H1 (cell line): ENCODE results near the gene RARRES2. TPM values are rescaled to one million over a fixed set of nuclear protein-coding genes. Genes with fewer than 3 reads are reported as not detected.
"Not testable (repeated sequence)": the region's sequence is repeated elsewhere in the genome, so short reads cannot be mapped to it uniquely, and the experiment has no call there.

Source experiments
- CTCF ChIA-PET: fragments of 300-600 bp; sonication (Branson Sonifier 250); formaldehyde crosslinking; loops from one replicate; lab custom pipeline; 2021; ENCODE audit not compliant: partially characterized antibody; lab: Charles Lee
- POLR2A ChIA-PET: fragments of 300-600 bp; sonication (Branson Sonifier 250); formaldehyde crosslinking; loops from one replicate; lab custom pipeline; 2021; ENCODE audit warnings: inconsistent platforms; ENCODE audit not compliant: partially characterized antibody; lab: Charles Lee
- DNase-seq, 2 experiments: peaks; one replicate each; pipeline versions ENCODE4 v3.0.0 to v3.0.0-alpha.2; 2010 to 2022; ENCODE audit warnings: low spot score in 2 of 2, low read depth in 1 of 2, mixed read lengths in 1 of 2
- FAIRE-seq: peaks from 2 replicates; lab custom pipeline; 2011; peaks lifted over from hg19 to GRCh38; lab: Jason Lieb, UNC
- H2AFZ ChIP-seq: 2 replicates; pipeline ENCODE4 v1.8.1; 2012; ENCODE audit warnings: low read length, inconsistent platforms
- H2AK5ac ChIP-seq: 2 replicates; pipeline ENCODE4 v1.6.1; 2013; ENCODE audit warnings: low read depth, low read length
- H2BK120ac ChIP-seq: replicated peaks from 2 replicates; pipeline ENCODE3; 2013; ENCODE audit warnings: low read depth, low read length, inconsistent platforms
- H2BK12ac ChIP-seq: 2 replicates; pipeline ENCODE4 v1.6.1; 2013; ENCODE audit warnings: low read depth, low read length
- H2BK15ac ChIP-seq: 2 replicates; pipeline ENCODE4 v1.6.1; 2013; ENCODE audit warnings: low read length
- H2BK20ac ChIP-seq: 2 replicates; pipeline ENCODE4 v1.6.1; 2013; ENCODE audit warnings: low read length
- H2BK5ac ChIP-seq: 2 replicates; pipeline ENCODE4 v1.6.1; 2013; ENCODE audit warnings: low read depth, low read length
- H3K14ac ChIP-seq: 2 replicates; pipeline ENCODE4 v1.6.1; 2013; ENCODE audit warnings: inconsistent platforms; ENCODE audit not compliant: insufficient read length
- H3K18ac ChIP-seq: 2 replicates; pipeline ENCODE4 v1.6.1; 2013; ENCODE audit warnings: low read length; ENCODE audit errors: extremely low read depth
- H3K23ac ChIP-seq: 2 replicates; pipeline ENCODE4 v1.6.1; 2013; ENCODE audit warnings: inconsistent platforms; ENCODE audit not compliant: insufficient read length
- H3K23me2 ChIP-seq: 2 replicates; pipeline ENCODE4 v1.6.1; 2013; ENCODE audit warnings: low read depth, low read length
- H3K27ac ChIP-seq: 2 replicates; pipeline ENCODE4 v1.6.1; 2011; ENCODE audit warnings: low read depth, low read length, inconsistent platforms
- H3K27me3 ChIP-seq, 4 experiments: replicated peaks in 1 of 4; 1 replicate in 1 of 4; 2 replicates in 3 of 4; pipeline versions ENCODE4 v1.6.1 to v1.8.1; 2011 to 2013; ENCODE audit warnings: low read length in 3 of 4, mild to moderate bottlenecking in 3 of 4, inconsistent platforms in 2 of 4, mixed read lengths in 2 of 4, moderate library complexity in 1 of 4; ENCODE audit not compliant: control insufficient read depth in 3 of 4, insufficient read depth in 3 of 4; ENCODE audit errors: extremely low read depth in 1 of 4
- H3K36me3 ChIP-seq, 4 experiments: 2 replicates each; pipeline versions ENCODE4 v1.6.1 to v1.8.1; 2011 to 2013; ENCODE audit warnings: mild to moderate bottlenecking in 4 of 4, low read length in 3 of 4, moderate library complexity in 2 of 4, control low read depth in 1 of 4, inconsistent platforms in 1 of 4; ENCODE audit not compliant: insufficient read depth in 4 of 4, control insufficient read depth in 2 of 4
- H3K4ac ChIP-seq: replicated peaks from 2 replicates; pipeline ENCODE3; 2013; ENCODE audit warnings: low read length, low read depth, mixed read lengths, inconsistent platforms; ENCODE audit not compliant: insufficient read length
- H3K4me1 ChIP-seq, 4 experiments: replicated peaks in 1 of 4; 1 replicate in 1 of 4; 2 replicates in 3 of 4; pipeline versions ENCODE4 v1.6.1 to v1.8.1; 2011 to 2013; ENCODE audit warnings: low read length in 3 of 4, inconsistent platforms in 2 of 4, mixed read lengths in 1 of 4; ENCODE audit not compliant: insufficient read depth in 4 of 4, control insufficient read depth in 3 of 4
- H3K4me2 ChIP-seq, 2 experiments: 2 replicates each; pipeline versions ENCODE4 v1.6.1 to v1.8.1; 2011 to 2013; ENCODE audit warnings: low read depth in 2 of 2, low read length in 2 of 2, control low read depth in 1 of 2, inconsistent platforms in 1 of 2, mild to moderate bottlenecking in 1 of 2; ENCODE audit not compliant: insufficient read depth in 1 of 2
- H3K4me3 ChIP-seq, 4 experiments: fragments of 200-600, 300-600 bp in 1 of 4; sonication (generic), shearing (Covaris generic), sonication (Bioruptor Twin) in 1 of 4; 2 replicates each; pipeline versions ENCODE4 v1.5.1 to v1.8.1; 2011 to 2016; ENCODE audit warnings: low read length in 4 of 4, low read depth in 3 of 4, control low read depth in 2 of 4, inconsistent platforms in 2 of 4, mild to moderate bottlenecking in 2 of 4, mixed read lengths in 1 of 4, moderate library complexity in 1 of 4; ENCODE audit not compliant: insufficient read depth in 2 of 4; ENCODE audit errors: extremely low read depth in 1 of 4
- H3K56ac ChIP-seq: replicated peaks from 2 replicates; pipeline ENCODE3; 2013; ENCODE audit warnings: low read depth, mild to moderate bottlenecking, mixed read lengths, low read length, inconsistent platforms; ENCODE audit not compliant: insufficient read length
- H3K79me1 ChIP-seq: 2 replicates; pipeline ENCODE4 v1.6.1; 2013; ENCODE audit warnings: low read depth, low read length, control low read depth
- H3K79me2 ChIP-seq, 2 experiments: 2 replicates each; pipeline versions ENCODE4 v1.6.1 to v1.8.1; 2012 to 2013; ENCODE audit warnings: low read length in 2 of 2, mild to moderate bottlenecking in 2 of 2, inconsistent platforms in 1 of 2; ENCODE audit not compliant: insufficient read depth in 2 of 2, control insufficient read depth in 1 of 2
- H3K9ac ChIP-seq, 4 experiments: replicated peaks in 1 of 4; 1 replicate in 1 of 4; 2 replicates in 3 of 4; pipeline versions ENCODE4 v1.6.1 to v1.8.1; 2011 to 2013; ENCODE audit warnings: low read depth in 3 of 4, low read length in 3 of 4, control low read depth in 2 of 4, mild to moderate bottlenecking in 2 of 4, moderate library complexity in 2 of 4, inconsistent platforms in 1 of 4; ENCODE audit errors: extremely low read depth in 1 of 4
- H3K9me3 ChIP-seq, 2 experiments: 2 replicates each; pipeline versions ENCODE4 v1.6.1 to v1.8.1; 2012 to 2013; ENCODE audit warnings: mild to moderate bottlenecking in 2 of 2, moderate library complexity in 2 of 2, control low read depth in 1 of 2, inconsistent platforms in 1 of 2, low read depth in 1 of 2, low read length in 1 of 2, mixed read lengths in 1 of 2; ENCODE audit not compliant: insufficient read depth in 2 of 2
- H4K20me1 ChIP-seq, 2 experiments: replicated peaks in 1 of 2; 2 replicates each; pipeline versions ENCODE3 to v1.8.1; 2011 to 2013; ENCODE audit warnings: inconsistent platforms in 2 of 2, low read length in 2 of 2, mild to moderate bottlenecking in 1 of 2; ENCODE audit not compliant: insufficient read depth in 2 of 2, control insufficient read depth in 1 of 2
- H4K5ac ChIP-seq: 2 replicates; pipeline ENCODE4 v1.6.1; 2013; ENCODE audit warnings: low read length, low read depth, mixed read lengths, inconsistent platforms; ENCODE audit not compliant: insufficient read length
- H4K8ac ChIP-seq: 2 replicates; pipeline ENCODE4 v1.8.0; 2013; ENCODE audit warnings: mild to moderate bottlenecking, moderate library complexity, low read length, inconsistent platforms; ENCODE audit not compliant: insufficient read depth; ENCODE audit errors: extremely low read depth
- H4K91ac ChIP-seq: replicated peaks from 2 replicates; pipeline ENCODE3; 2013; ENCODE audit warnings: low read length, mixed read lengths, inconsistent platforms; ENCODE audit not compliant: insufficient read length
- WGBS, 2 experiments: shearing (Covaris generic) in 1 of 2; methylation state at CpG; one replicate each; pipeline versions ENCODE4 v1.1.6 to v1.1.7; 2013 to 2015; ENCODE audit warnings: low lambda C conversion rate in 2 of 2, mixed read lengths in 2 of 2, inconsistent platforms in 1 of 2, low coverage in 1 of 2, missing lambda C conversion rate in 1 of 2; ENCODE audit not compliant: insufficient replicate concordance in 2 of 2, insufficient coverage in 1 of 2, insufficient read length in 1 of 2; ENCODE audit errors: extremely low coverage in 1 of 2, missing lambda C conversion rate in 1 of 2; 5-methylcytosine and 5-hydroxymethylcytosine counted together
- polyA plus RNA-seq, 7 experiments: library from polyadenylated mRNA; depleted of rRNA in 3 of 7; stranded (reverse) in 5 of 7; unstranded in 2 of 7; fragments of >200 nt in 5 of 7; fragments of 200-250 nt in 2 of 7; gene quantifications; 1 replicate in 5 of 7; 2 replicates in 1 of 7; 4 replicates in 1 of 7; pipeline versions ENCODE4 v1.2.1 to v1.2.3, GENCODE V29; 2011 to 2013; ENCODE audit warnings: missing spikeins in 2 of 7, mixed read lengths in 2 of 7
- total RNA-seq: library from RNA; stranded (reverse); fragmentation: NEBNext Ultra II Directional; extraction: Animal tissue kit (Norgen Biotek cat#: 25700); gene quantifications from 2 replicates; pipeline ENCODE4 v1.2.1, GENCODE V29; 2021

Gene RARRES2
- total and polyA plus RNA-seq, 2 of the 8 experiments (the other 6 are each of a cell fraction or from before 2014, with no cell fraction given): 254 to 441 TPM

- H2AK5ac ChIP-seq, H3K4ac ChIP-seq, H2BK12ac ChIP-seq, H2AFZ ChIP-seq, H3K4me3 ChIP-seq, H2BK5ac ChIP-seq, H4K20me1 ChIP-seq, H3K14ac ChIP-seq, H4K8ac ChIP-seq, DNase-seq, H2BK15ac ChIP-seq, H3K4me2 ChIP-seq, H3K9me3 ChIP-seq, H4K91ac ChIP-seq, H2BK120ac ChIP-seq, H3K23me2 ChIP-seq, H3K9ac ChIP-seq, H4K5ac ChIP-seq, H3K27ac ChIP-seq, H3K36me3 ChIP-seq, H3K18ac ChIP-seq, H3K27me3 ChIP-seq, H3K79me1 ChIP-seq, H3K56ac ChIP-seq, H3K79me2 ChIP-seq, FAIRE-seq, H2BK20ac ChIP-seq, H3K23ac ChIP-seq: not testable (repeated sequence)
- ChIA-PET POLR2A (interaction anchor here (0.7 to 0.8 kb wide), 2 partner anchors 13 to 98 kb away, joined by 3 read pairs; no protein-coding TSS in a partner anchor), CTCF (interaction anchor here (0.6 to 1.1 kb wide), 3 partner anchors 72 to 471 kb away, joined by 3 read pairs; no protein-coding TSS in a partner anchor)
- H3K4me1 ChIP-seq: peaks cover 0 to 20% (median 9%) of the 10 kb centered on the region in 4 experiments; a peak in 5 of 7 replicates
- WGBS, 2 experiments: 95% methylated on average over 6 of the region's 6 CpGs; no CpG with 5 or more reads in 1 of the 2 experiments
Observed at GRCh38 chr7:150316987-150317386, 24.4 kb downstream of the RARRES2 start.
